Measurements from ENCODE around the gene CTNNA1. TPM values are rescaled to one million over a fixed set of nuclear protein-coding genes. Genes with fewer than 3 reads are reported as not detected.

Gene CTNNA1
- total RNA-seq, 4 donors from 2014 or later = 223 to 304 (median 263) TPM

- 44 to 53% methylated on average over 7 of the region's 7 CpGs for WGBS, 2 donors
- intact Hi-C loops (cut with DNase I; ENCODE audit: low total_unique reads) = no loop called here
- no peak for DNase-seq (ENCODE audit: low spot score in 2 of 2)
- TF ChIP-seq POLR2A (IDR thresholded peaks at IDR 0.05) (no peak), CTCF (IDR thresholded peaks at IDR 0.05) (no peak)
- no peak overlapping the region for H3K4me3 ChIP-seq (ENCODE audit: low read depth, poor library complexity, severe bottlenecking)
Observed at GRCh38 chr5:138878437-138879235, 125.4 kb downstream of the CTNNA1 start.

DNA sequence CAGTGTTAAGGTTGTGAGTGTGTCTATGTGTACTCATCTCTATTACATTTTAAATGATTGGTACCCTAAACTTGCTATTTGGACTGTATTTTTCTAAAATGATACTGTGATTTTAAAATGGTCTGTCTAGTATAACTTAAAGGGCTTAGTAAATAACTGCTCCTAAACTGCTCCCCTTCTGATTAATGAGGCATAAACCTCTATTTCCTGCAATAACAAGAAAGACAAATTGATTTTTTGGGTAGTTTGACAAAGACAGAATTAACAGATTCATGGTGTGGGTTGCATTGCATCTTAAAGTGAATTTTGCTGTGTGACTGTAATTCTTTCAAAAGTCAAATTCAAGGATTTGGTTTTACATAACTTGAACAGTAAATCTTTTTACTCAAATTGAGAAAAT, 130.0 kb downstream of the CTNNA1 start:
- H3K4me3 ChIP-seq (ENCODE audit: low read depth, poor library complexity, severe bottlenecking) = no peak overlapping the region
- no peak for DNase-seq (ENCODE audit: low spot score in 2 of 2)
- intact Hi-C loops (cut with DNase I; ENCODE audit: low total_unique reads) = no loop called here
- TF ChIP-seq POLR2A (IDR thresholded peaks at IDR 0.05) = no peak
- no peak for TF ChIP-seq CTCF (IDR thresholded peaks at IDR 0.05)

DNA sequence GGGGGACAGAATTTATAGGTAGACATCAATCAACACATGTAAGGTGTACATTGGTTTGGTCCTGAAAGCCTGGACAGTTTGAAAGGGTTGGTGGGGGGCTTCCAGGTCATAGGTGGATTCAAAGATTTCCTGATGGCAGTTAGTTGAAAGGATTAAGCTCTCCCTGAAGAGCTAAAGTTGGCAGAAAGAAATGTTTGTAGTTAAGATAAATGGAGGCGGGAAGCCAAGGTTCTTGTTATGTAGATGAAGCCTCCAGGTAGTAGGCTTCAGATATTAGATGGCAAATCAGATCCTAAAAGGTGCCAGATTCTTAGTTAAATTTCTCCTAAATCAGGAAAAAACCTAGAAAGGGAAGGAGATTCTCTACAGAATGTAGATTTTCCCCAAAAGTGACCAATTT, 130.9 kb downstream of the CTNNA1 start:
- TF ChIP-seq CTCF (IDR thresholded peaks at IDR 0.05) (no peak), POLR2A (IDR thresholded peaks at IDR 0.05) (no peak)
- intact Hi-C loops (cut with DNase I; ENCODE audit: low total_unique reads) = no loop called here
- WGBS, 2 donors = 52 to 53% methylated on average over 1 of the region's 1 CpG
- DNase-seq (ENCODE audit: low spot score in 2 of 2) = no peak
- no peak overlapping the region for H3K4me3 ChIP-seq (ENCODE audit: low read depth, poor library complexity, severe bottlenecking)

DNA sequence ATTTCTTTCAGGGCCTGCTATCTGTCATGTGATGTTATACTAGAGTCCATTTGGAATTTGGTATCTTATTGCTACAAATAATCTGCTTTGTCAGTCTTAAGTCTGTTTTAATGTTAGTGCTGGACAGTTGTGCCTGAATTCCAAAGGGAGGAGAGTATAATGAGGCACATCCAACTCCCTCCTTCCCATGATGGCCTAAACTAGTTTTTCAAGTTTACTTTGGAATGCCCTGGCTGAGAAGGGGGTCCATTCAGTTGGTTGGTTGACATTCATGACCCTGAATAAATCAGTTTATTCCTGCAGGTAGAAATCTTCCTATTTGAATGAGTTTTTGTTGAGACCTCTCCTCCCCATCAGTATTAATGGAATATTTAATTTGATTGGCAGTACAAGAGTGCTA, 131.3 kb downstream of the CTNNA1 start:
- TF ChIP-seq CTCF (IDR thresholded peaks at IDR 0.05) (no peak), POLR2A (IDR thresholded peaks at IDR 0.05) (no peak)
- no peak overlapping the region for H3K4me3 ChIP-seq (ENCODE audit: low read depth, poor library complexity, severe bottlenecking)
- intact Hi-C loops (cut with DNase I; ENCODE audit: low total_unique reads) = no loop called here
- no peak for DNase-seq (ENCODE audit: low spot score in 2 of 2)

- H3K4me3 ChIP-seq (ENCODE audit: low read depth, poor library complexity, severe bottlenecking) = no peak overlapping the region
- TF ChIP-seq CTCF (IDR thresholded peaks at IDR 0.05) (no peak), POLR2A (IDR thresholded peaks at IDR 0.05) (no peak)
- intact Hi-C loops (cut with DNase I; ENCODE audit: low total_unique reads) = no loop called here
- DNase-seq (ENCODE audit: low spot score in 2 of 2) = no peak
Observed at GRCh38 chr5:138889994-138890393, 136.8 kb downstream of the CTNNA1 start.

DNA sequence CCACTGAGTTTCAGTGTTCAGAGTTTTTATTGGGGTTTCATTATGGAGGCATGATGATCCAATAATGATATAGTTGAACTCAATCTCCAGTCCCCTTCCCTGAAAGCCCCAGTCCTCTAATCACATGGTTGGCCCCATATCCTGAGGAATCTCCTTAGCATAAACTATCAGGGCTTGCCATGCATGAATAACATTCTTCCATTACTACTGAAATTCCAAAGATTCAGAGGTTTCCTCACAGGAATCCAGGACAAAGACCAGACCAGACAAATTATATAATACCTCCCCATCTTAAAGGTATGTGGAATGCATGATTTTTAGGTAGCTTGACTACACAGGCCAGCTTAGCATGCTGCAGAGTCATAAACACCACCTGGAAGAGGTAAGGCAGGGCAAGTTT, 137.4 kb downstream of the CTNNA1 start:
- no peak overlapping the region for H3K4me3 ChIP-seq (ENCODE audit: low read depth, poor library complexity, severe bottlenecking)
- intact Hi-C loops (cut with DNase I; ENCODE audit: low total_unique reads) = no loop called here
- TF ChIP-seq POLR2A (IDR thresholded peaks at IDR 0.05) (no peak), CTCF (IDR thresholded peaks at IDR 0.05) (no peak)
- no peak for DNase-seq (ENCODE audit: low spot score in 2 of 2)

All from lower leg skin (tissue), 4 donors.